Measurements from ENCODE around the gene CFAP157.

DNA sequence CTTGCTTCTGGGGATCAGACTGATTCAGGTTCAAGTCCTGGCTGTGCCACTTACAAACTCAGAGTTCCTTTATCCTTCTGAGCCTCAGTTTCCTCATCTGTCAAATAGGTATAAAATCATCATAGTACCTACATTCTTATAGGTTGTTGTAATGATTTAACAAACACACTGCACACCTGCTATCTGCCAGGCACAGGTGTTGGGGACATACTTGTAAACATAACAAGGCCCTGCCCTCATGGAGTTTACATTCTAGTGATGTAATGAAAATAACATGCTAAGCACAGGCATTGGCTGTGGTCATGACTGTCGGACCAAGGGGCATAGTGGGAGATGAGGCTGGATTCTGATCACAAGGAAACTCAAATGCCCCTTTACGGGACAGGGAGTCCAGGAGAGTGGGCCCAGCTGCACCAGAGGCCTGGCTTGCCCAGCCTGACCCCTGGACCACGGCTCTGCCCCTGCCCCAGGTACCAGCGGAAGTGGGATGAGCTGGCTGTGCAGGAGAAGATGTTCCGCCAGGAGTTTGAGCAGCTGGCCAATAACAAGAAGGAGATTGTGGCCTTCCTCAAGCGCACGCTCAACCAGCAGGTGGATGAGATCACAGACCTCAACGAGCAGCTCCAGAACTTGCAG, 2.3 kb downstream of the CFAP157 start:
- TF ChIP-seq, protein P1, sequence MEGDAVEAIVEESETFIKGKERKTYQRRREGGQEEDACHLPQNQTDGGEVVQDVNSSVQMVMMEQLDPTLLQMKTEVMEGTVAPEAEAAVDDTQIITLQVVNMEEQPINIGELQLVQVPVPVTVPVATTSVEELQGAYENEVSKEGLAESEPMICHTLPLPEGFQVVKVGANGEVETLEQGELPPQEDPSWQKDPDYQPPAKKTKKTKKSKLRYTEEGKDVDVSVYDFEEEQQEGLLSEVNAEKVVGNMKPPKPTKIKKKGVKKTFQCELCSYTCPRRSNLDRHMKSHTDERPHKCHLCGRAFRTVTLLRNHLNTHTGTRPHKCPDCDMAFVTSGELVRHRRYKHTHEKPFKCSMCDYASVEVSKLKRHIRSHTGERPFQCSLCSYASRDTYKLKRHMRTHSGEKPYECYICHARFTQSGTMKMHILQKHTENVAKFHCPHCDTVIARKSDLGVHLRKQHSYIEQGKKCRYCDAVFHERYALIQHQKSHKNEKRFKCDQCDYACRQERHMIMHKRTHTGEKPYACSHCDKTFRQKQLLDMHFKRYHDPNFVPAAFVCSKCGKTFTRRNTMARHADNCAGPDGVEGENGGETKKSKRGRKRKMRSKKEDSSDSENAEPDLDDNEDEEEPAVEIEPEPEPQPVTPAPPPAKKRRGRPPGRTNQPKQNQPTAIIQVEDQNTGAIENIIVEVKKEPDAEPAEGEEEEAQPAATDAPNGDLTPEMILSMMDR (conservative IDR thresholded peaks at IDR 0.05 in 1 of 2, IDR thresholded peaks at IDR 0.05 in 1 of 2; ENCODE audit: extremely low read depth in 1 of 2, insufficient read depth in 1 of 2, low read depth in 1 of 2, low read length in 2 of 2) = no peak
- TF ChIP-seq EZH2 (IDR thresholded peaks at IDR 0.05; ENCODE audit: borderline replicate concordance, low read length) = no peak
